ENCODE measurements around the gene SLC7A4. TPM values are rescaled to one million over a fixed set of nuclear protein-coding genes. Genes with fewer than 3 reads are reported as not detected.
"Not testable (repeated sequence)": the region's sequence is repeated elsewhere in the genome, so short reads cannot be mapped to it uniquely, and the experiment has no call there.

The SLC7A4 gene
- total RNA-seq, 2 donors from 2014 or later = not detected

GRCh38 chr22:21012446-21013407, 19.6 kb downstream of the SLC7A4 start:
- Mint-ChIP-seq H3K4me1 (ENCODE audit: low read depth in 2 of 2) (peaks cover 19 to 26% of the 10 kb centered on the region in 2 donors), H3K4me3 (peak overlapping the region; percentile 93), H3K27me3 (no peaks in the 10 kb centered on the region), H3K27ac (peak overlapping the region in 1 of 2 donors; percentile 25), H3K9me3 (no peaks in the 10 kb centered on the region), H3K36me3 (no peaks in the 10 kb centered on the region)
- ATAC-seq = no peak
- DNase-seq (ENCODE audit: low spot score) = no peak

- Mint-ChIP-seq H3K9me3 (no peaks in the 10 kb centered on the region), H3K36me3 (no peaks in the 10 kb centered on the region), H3K27ac (no peak overlapping the region), H3K4me1 (ENCODE audit: low read depth in 2 of 2) (peaks cover 16 to 19% of the 10 kb centered on the region in 2 donors), H3K4me3 (no peak overlapping the region), H3K27me3 (no peaks in the 10 kb centered on the region)
- no peak for DNase-seq (ENCODE audit: low spot score)
- no peak for ATAC-seq
Observed at GRCh38 chr22:21010426-21011113, 21.8 kb downstream of the SLC7A4 start.

GRCh38 chr22:21009638-21010425, 22.5 kb downstream of the SLC7A4 start:
- H3K36me3 Mint-ChIP-seq = no peaks in the 10 kb centered on the region
- H3K4me1 Mint-ChIP-seq (ENCODE audit: low read depth in 2 of 2) = peaks cover 10 to 15% of the 10 kb centered on the region in 2 donors
- ATAC-seq (no peak), DNase-seq (ENCODE audit: low spot score) (no peak)
- H3K9me3 Mint-ChIP-seq = no peaks in the 10 kb centered on the region
- H3K27ac Mint-ChIP-seq = no peak overlapping the region
- H3K27me3 Mint-ChIP-seq = no peaks in the 10 kb centered on the region
- H3K4me3 Mint-ChIP-seq = no peak overlapping the region

- not testable (repeated sequence) for H3K27me3 Mint-ChIP-seq; H3K4me1 Mint-ChIP-seq (ENCODE audit: low read depth in 2 of 2); H3K9me3 Mint-ChIP-seq; DNase-seq (ENCODE audit: low spot score); H3K27ac Mint-ChIP-seq; H3K4me3 Mint-ChIP-seq; H3K36me3 Mint-ChIP-seq; ATAC-seq
Observed at GRCh38 chr22:21009208-21009607, 23.2 kb downstream of the SLC7A4 start.

GRCh38 chr22:21003782-21004181, 28.6 kb downstream of the SLC7A4 start:
- Mint-ChIP-seq H3K4me3 (peak overlapping the region; percentile 98), H3K27ac (peak overlapping the region; percentile 98), H3K4me1 (ENCODE audit: low read depth in 2 of 2) (peaks cover 18 to 27% of the 10 kb centered on the region in 2 donors), H3K36me3 (no peaks in the 10 kb centered on the region), H3K9me3 (no peaks in the 10 kb centered on the region), H3K27me3 (no peaks in the 10 kb centered on the region)
- no peak for DNase-seq (ENCODE audit: low spot score)
- no peak for ATAC-seq

GRCh38 chr22:21001601-21002325, 30.6 kb downstream of the SLC7A4 start, which contains the start of gene THAP7:
Gene THAP7 (minus strand): TSS chr22:21002118. CDS start chr22:21001911, 207 bp downstream.
- peaks cover 18 to 27% of the 10 kb centered on the region in 2 donors for H3K4me1 Mint-ChIP-seq (ENCODE audit: low read depth in 2 of 2)

GRCh38 chr22:21000987-21001600, 31.3 kb downstream of the SLC7A4 start:
- ATAC-seq = no peak
- Mint-ChIP-seq H3K9me3 (no peaks in the 10 kb centered on the region), H3K4me3 (peak overlapping the region; percentile 98), H3K27ac (peak overlapping the region; percentile 98), H3K4me1 (ENCODE audit: low read depth in 2 of 2) (peaks cover 18 to 27% of the 10 kb centered on the region in 2 donors), H3K27me3 (no peaks in the 10 kb centered on the region), H3K36me3 (no peaks in the 10 kb centered on the region)
- DNase-seq (ENCODE audit: low spot score) = no peak

More at GRCh38 chr22:21001601-21002325, 30.6 kb downstream of the SLC7A4 start, which contains the start of gene THAP7:
- peak; percentile 95 to 96 for ATAC-seq
- peak within 1 kb of the TSS; percentile 98 for H3K27ac Mint-ChIP-seq
- no peaks in the 10 kb centered on the region for H3K36me3 Mint-ChIP-seq
- H3K4me3 Mint-ChIP-seq = peak within 1 kb of the TSS; percentile 98
- no peaks in the 10 kb centered on the region for H3K9me3 Mint-ChIP-seq
- DNase-seq (ENCODE audit: low spot score) = peak; percentile 98
- H3K27me3 Mint-ChIP-seq = no peaks in the 10 kb centered on the region

GRCh38 chr22:21000207-21000986, 32.0 kb downstream of the SLC7A4 start:
- Mint-ChIP-seq H3K9me3 (no peaks in the 10 kb centered on the region), H3K4me3 (peak overlapping the region; percentile 98), H3K36me3 (no peaks in the 10 kb centered on the region), H3K4me1 (ENCODE audit: low read depth in 2 of 2) (peaks cover 18 to 27% of the 10 kb centered on the region in 2 donors), H3K27me3 (no peaks in the 10 kb centered on the region), H3K27ac (peak overlapping the region; percentile 98)
- no peak for ATAC-seq
- DNase-seq (ENCODE audit: low spot score) = peak; percentile 39

GRCh38 chr22:20999350-21000206, 32.8 kb downstream of the SLC7A4 start:
- Mint-ChIP-seq H3K4me1 (ENCODE audit: low read depth in 2 of 2) (peaks cover 18 to 27% of the 10 kb centered on the region in 2 donors), H3K9me3 (no peaks in the 10 kb centered on the region), H3K27me3 (no peaks in the 10 kb centered on the region), H3K36me3 (no peaks in the 10 kb centered on the region), H3K4me3 (peak overlapping the region; percentile 98), H3K27ac (peak overlapping the region; percentile 53 to 98)
- DNase-seq (ENCODE audit: low spot score) = no peak
- ATAC-seq = no peak

- Mint-ChIP-seq H3K4me3 (no peak overlapping the region), H3K36me3 (no peaks in the 10 kb centered on the region), H3K27ac (no peak overlapping the region), H3K4me1 (ENCODE audit: low read depth in 2 of 2) (peaks cover 18 to 25% of the 10 kb centered on the region in 2 donors), H3K9me3 (no peaks in the 10 kb centered on the region), H3K27me3 (no peaks in the 10 kb centered on the region)
- ATAC-seq = no peak
- DNase-seq (ENCODE audit: low spot score) = no peak
Observed at GRCh38 chr22:20998411-20999336, 33.7 kb downstream of the SLC7A4 start.
